HepG2 (cell line): Measurements from ENCODE around the gene GPAT3.

Source experiments
- CTCF ChIP-seq: sonication (generic); formaldehyde crosslinking; IDR thresholded peaks from 2 replicates; pipeline ENCODE4 v1.5.0; 2020; ENCODE audit warnings: mild to moderate bottlenecking, missing genetic modification reagents, moderate library complexity
- HMG20B ChIP-seq: conservative IDR thresholded peaks from 2 replicates; pipeline ENCODE4 v1.6.1; 2016; ENCODE audit warnings: missing genetic modification reagents, missing compliant biosample characterization
- KDM6A ChIP-seq: IDR thresholded peaks from 2 replicates; pipeline ENCODE4 v1.6.1; 2016; ENCODE audit warnings: low read depth
- NR2C2 ChIP-seq: sonication (generic); formaldehyde crosslinking; IDR thresholded peaks from 2 replicates; pipeline ENCODE4 v1.4.0; 2020; ENCODE audit warnings: missing genetic modification reagents, mild to moderate bottlenecking, moderate library complexity, borderline replicate concordance
- TAF15 ChIP-seq: fragments of 200-400 bp; formaldehyde crosslinking; IDR thresholded peaks from one replicate; pipeline ENCODE4 v1.6.1; 2018; ENCODE audit warnings: mild to moderate bottlenecking, low read depth, low read length; ENCODE audit not compliant: poor library complexity, severe bottlenecking
- TCF7 ChIP-seq: sonication (generic); IDR thresholded peaks from 2 replicates; pipeline ENCODE4 v1.6.1; 2016; ENCODE audit warnings: antibody characterized with exemption, low read depth
- YY1 ChIP-seq: IDR thresholded peaks from 2 replicates; pipeline ENCODE4 v1.6.1; 2011; ENCODE audit warnings: low read length, low read depth, moderate library complexity, mild to moderate bottlenecking; ENCODE audit not compliant: insufficient read depth, insufficient replicate concordance

DNA sequence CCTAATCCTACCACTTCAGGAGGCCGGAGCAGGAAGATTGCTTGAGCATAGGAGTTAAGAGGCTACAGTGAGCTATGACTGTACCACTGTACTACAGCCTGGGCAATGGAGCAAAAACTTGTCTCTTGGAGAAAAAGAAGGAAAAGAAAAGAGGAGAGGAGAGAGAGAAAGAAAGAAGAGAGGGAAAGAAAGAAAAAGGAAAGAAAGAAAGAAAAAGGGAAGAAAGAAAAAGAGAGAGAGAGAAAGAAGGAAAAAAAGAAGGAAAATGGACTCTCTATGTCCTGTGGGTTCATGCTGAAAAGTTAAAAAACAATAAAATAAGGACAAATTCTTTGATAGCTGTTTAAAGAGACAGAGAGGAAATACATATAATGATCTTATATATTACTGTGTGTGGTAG lies 37.7 kb upstream of the GPAT3 start:
- TF ChIP-seq TCF7 (no peak), TAF15 (no peak), YY1 (no peak), HMG20B (no peak), NR2C2 (CRISPR knock-in tag) (no peak), KDM6A (CRISPR knock-in tag) (no peak), CTCF (no peak)
